GM23338 (cell line): Measurements from ENCODE around the gene MTCL1. TPM values are rescaled to one million over a fixed set of nuclear protein-coding genes. Genes with fewer than 3 reads are reported as not detected.

Source experiments
- ATAC-seq: fragments of 200-7000 bp; cut with Tn5 transposase; 3 replicates; pipeline ENCODE4 v1.9.1; 2020
- DNase-seq: peaks from one replicate; pipeline ENCODE4 v3.0.0-alpha.2; 2015; ENCODE audit warnings: low spot score
- H2AFZ ChIP-seq: fragments of 200-600 bp; sonication (generic); 2 replicates; pipeline ENCODE4 v1.8.0; 2016; ENCODE audit warnings: antibody characterized with exemption, mild to moderate bottlenecking, moderate library complexity
- H3F3A ChIP-seq: fragments of 200-600 bp; sonication (generic); replicated peaks from 2 replicates; pipeline ENCODE4 v1.8.0; 2017; ENCODE audit warnings: antibody characterized with exemption, mixed run types, low read depth
- H3K27ac ChIP-seq: fragments of 200-600 bp; sonication (generic); 2 replicates; pipeline ENCODE4 v1.6.1; 2016; ENCODE audit warnings: low read depth
- H3K27me3 ChIP-seq: fragments of 200-600 bp; sonication (generic); 2 replicates; pipeline ENCODE4 v1.8.0; 2016; ENCODE audit warnings: mild to moderate bottlenecking, mixed run types, moderate library complexity; ENCODE audit not compliant: insufficient read depth
- H3K36me3 ChIP-seq: fragments of 200-600 bp; sonication (generic); 2 replicates; pipeline ENCODE4 v1.8.0; 2016; ENCODE audit warnings: mild to moderate bottlenecking; ENCODE audit not compliant: insufficient read depth
- H3K4me1 ChIP-seq: fragments of 200-600 bp; sonication (generic); 2 replicates; pipeline ENCODE4 v1.8.0; 2016; ENCODE audit warnings: mild to moderate bottlenecking, moderate library complexity; ENCODE audit not compliant: insufficient read depth
- H3K4me2 ChIP-seq: fragments of 200-600 bp; sonication (generic); 2 replicates; pipeline ENCODE4 v1.7.1; 2017; ENCODE audit warnings: mixed run types
- H3K4me3 ChIP-seq: fragments of 200-600 bp; sonication (generic); 2 replicates; pipeline ENCODE4 v1.6.1; 2016; ENCODE audit warnings: mixed run types
- H3K79me2 ChIP-seq: fragments of 200-600 bp; sonication (generic); replicated peaks from 2 replicates; pipeline ENCODE4 v1.8.0; 2017; ENCODE audit warnings: mild to moderate bottlenecking; ENCODE audit not compliant: insufficient read depth
- H3K9me2 ChIP-seq: fragments of 200-600 bp; sonication (generic); 2 replicates; pipeline ENCODE4 v1.8.0; 2017; ENCODE audit not compliant: insufficient read depth
- H4K20me1 ChIP-seq: fragments of 200-600 bp; sonication (generic); replicated peaks from 2 replicates; pipeline ENCODE4 v1.8.0; 2017; ENCODE audit warnings: mild to moderate bottlenecking; ENCODE audit not compliant: insufficient read depth
- H3K27ac Mint-ChIP-seq: 2 replicates; pipeline ENCODE4 v1.8.0; 2020; ENCODE audit warnings: inconsistent platforms, mild to moderate bottlenecking, moderate library complexity, mixed read lengths
- H3K27me3 Mint-ChIP-seq: 3 replicates; pipeline ENCODE4 v1.8.0; 2022; ENCODE audit warnings: low read depth, mild to moderate bottlenecking, moderate library complexity, mixed read lengths, inconsistent platforms; ENCODE audit not compliant: insufficient read depth, poor library complexity
- H3K36me3 Mint-ChIP-seq: 3 replicates; pipeline ENCODE4 v1.8.0; 2021; ENCODE audit warnings: low read depth, mild to moderate bottlenecking, inconsistent platforms, moderate library complexity, mixed read lengths
- H3K4me1 Mint-ChIP-seq: 3 replicates; pipeline ENCODE4 v1.8.0; 2020; ENCODE audit warnings: mild to moderate bottlenecking, inconsistent platforms, mixed read lengths
- H3K4me3 Mint-ChIP-seq: 3 replicates; pipeline ENCODE4 v1.8.0; 2021; ENCODE audit warnings: moderate library complexity, mild to moderate bottlenecking, inconsistent platforms, mixed read lengths
- H3K9me3 Mint-ChIP-seq: 3 replicates; pipeline ENCODE4 v1.8.0; 2020; ENCODE audit warnings: moderate library complexity, mild to moderate bottlenecking, inconsistent platforms, mixed read lengths
- CREB1 ChIP-seq: fragments of 250-450 bp; sonication (Bioruptor Pico); IDR thresholded peaks from 2 replicates; pipeline ENCODE4 v1.5.0; 2020; ENCODE audit warnings: low read depth, mild to moderate bottlenecking, moderate library complexity
- EZH2 ChIP-seq: fragments of 200-600 bp; sonication (generic); IDR thresholded peaks from one replicate; pipeline ENCODE4 v1.8.0; 2017; ENCODE audit warnings: antibody characterized with exemption, mild to moderate bottlenecking, low read depth; ENCODE audit not compliant: unreplicated experiment
- EZH2phosphoT487 ChIP-seq: fragments of 200-600 bp; sonication (generic); IDR thresholded peaks from one replicate; pipeline ENCODE4 v1.8.1; 2018; ENCODE audit warnings: antibody characterized with exemption; ENCODE audit not compliant: unreplicated experiment
- JUNB ChIP-seq: IDR thresholded peaks from one replicate; pipeline ENCODE4 v1.6.1; 2016; ENCODE audit warnings: antibody characterized with exemption; ENCODE audit not compliant: unreplicated experiment
- NANOG ChIP-seq: IDR thresholded peaks from 2 replicates; pipeline ENCODE4 v1.6.1; 2016; ENCODE audit warnings: antibody characterized with exemption, borderline replicate concordance
- POLR2AphosphoS5 ChIP-seq: IDR thresholded peaks from 2 replicates; pipeline ENCODE4 v1.6.1; 2016; ENCODE audit warnings: antibody characterized with exemption, low read depth
- STAT1 ChIP-seq: IDR thresholded peaks from one replicate; pipeline ENCODE4 v1.6.1; 2016; ENCODE audit warnings: antibody characterized with exemption; ENCODE audit not compliant: unreplicated experiment
- ZNF114 ChIP-seq: fragments of 250-450 bp; sonication (Bioruptor Pico); IDR thresholded peaks from 2 replicates; pipeline ENCODE4 v1.5.0; 2020; ENCODE audit warnings: mild to moderate bottlenecking, moderate library complexity
- ZNF331 ChIP-seq: fragments of 250-450 bp; sonication (Bioruptor Pico); IDR thresholded peaks from 2 replicates; pipeline ENCODE4 v1.5.0; 2020; ENCODE audit warnings: low read depth, mild to moderate bottlenecking, moderate library complexity
- ZNF462 ChIP-seq: fragments of 250-450 bp; sonication (Bioruptor Pico); IDR thresholded peaks from 2 replicates; pipeline ENCODE4 v1.5.0; 2020; ENCODE audit warnings: mild to moderate bottlenecking, moderate library complexity
- polyA plus RNA-seq: library from polyadenylated mRNA; unstranded; fragments of >200 nt; fragmentation: Nextera tagmentation; extraction: Ambion mirVana; gene quantifications from 2 replicates; pipeline ENCODE4 v1.2.1, GENCODE V29; 2016
- total RNA-seq: library from RNA; depleted of rRNA; stranded (reverse); fragments of >200 nt; shearing (Covaris generic); gene quantifications from 2 replicates; pipeline ENCODE4 v1.2.3, GENCODE V29; 2014
- TF ChIP-seq, protein P1 (sequence below): IDR thresholded peaks from one replicate; pipeline ENCODE4 v1.6.1; 2018; ENCODE audit warnings: antibody characterized with exemption; ENCODE audit not compliant: unreplicated experiment
- TF ChIP-seq, protein P2 (sequence below): IDR thresholded peaks from 2 replicates; pipeline ENCODE4 v1.6.1; 2016; ENCODE audit warnings: antibody characterized with exemption
- TF ChIP-seq, protein P3 (sequence below), 2 experiments: fragments of 200-600 bp in 1 of 2; sonication (generic) in 1 of 2; conservative IDR thresholded peaks; 2 replicates each; pipeline versions ENCODE4 v1.5.1 to v1.6.1; 2016 to 2017; ENCODE audit warnings: antibody characterized with exemption in 2 of 2, low read depth in 2 of 2, mild to moderate bottlenecking in 2 of 2, moderate library complexity in 1 of 2

Gene MTCL1
- total and polyA plus RNA-seq, 2 experiments from 2014 or later: 14.4 to 45.0 TPM

GRCh38 chr18:8792688-8793316, 87.4 kb downstream of the MTCL1 start:
- Histone ChIP-seq H3K4me1 (peaks cover 63% of the 10 kb centered on the region), H3K9me2 (no peaks in the 10 kb centered on the region), H3K27me3 (no peaks in the 10 kb centered on the region), H4K20me1 (no peaks in the 10 kb centered on the region), H2AFZ (no peak overlapping the region), H3F3A (no peaks in the 10 kb centered on the region), H3K4me3 (no peak overlapping the region), H3K79me2 (no peaks in the 10 kb centered on the region), H3K27ac (peak overlapping the region; percentile 29; the same call in 1 of the 2 replicates), H3K36me3 (peaks cover 5% of the 10 kb centered on the region; the same call in 1 of the 2 replicates), H3K4me2 (no peak overlapping the region; the same call in 1 of the 2 replicates)
- H3K9me3 Mint-ChIP-seq: no peaks in the 10 kb centered on the region
- H3K36me3 Mint-ChIP-seq: peaks cover 19% of the 10 kb centered on the region; the same call in 2 of the 3 replicates
- DNase-seq (no peak), ATAC-seq (no peak)
- no peak for TF ChIP-seq NANOG
- TF ChIP-seq ZNF331 (CRISPR knock-in tag): no peak
- TF ChIP-seq, protein P1, sequence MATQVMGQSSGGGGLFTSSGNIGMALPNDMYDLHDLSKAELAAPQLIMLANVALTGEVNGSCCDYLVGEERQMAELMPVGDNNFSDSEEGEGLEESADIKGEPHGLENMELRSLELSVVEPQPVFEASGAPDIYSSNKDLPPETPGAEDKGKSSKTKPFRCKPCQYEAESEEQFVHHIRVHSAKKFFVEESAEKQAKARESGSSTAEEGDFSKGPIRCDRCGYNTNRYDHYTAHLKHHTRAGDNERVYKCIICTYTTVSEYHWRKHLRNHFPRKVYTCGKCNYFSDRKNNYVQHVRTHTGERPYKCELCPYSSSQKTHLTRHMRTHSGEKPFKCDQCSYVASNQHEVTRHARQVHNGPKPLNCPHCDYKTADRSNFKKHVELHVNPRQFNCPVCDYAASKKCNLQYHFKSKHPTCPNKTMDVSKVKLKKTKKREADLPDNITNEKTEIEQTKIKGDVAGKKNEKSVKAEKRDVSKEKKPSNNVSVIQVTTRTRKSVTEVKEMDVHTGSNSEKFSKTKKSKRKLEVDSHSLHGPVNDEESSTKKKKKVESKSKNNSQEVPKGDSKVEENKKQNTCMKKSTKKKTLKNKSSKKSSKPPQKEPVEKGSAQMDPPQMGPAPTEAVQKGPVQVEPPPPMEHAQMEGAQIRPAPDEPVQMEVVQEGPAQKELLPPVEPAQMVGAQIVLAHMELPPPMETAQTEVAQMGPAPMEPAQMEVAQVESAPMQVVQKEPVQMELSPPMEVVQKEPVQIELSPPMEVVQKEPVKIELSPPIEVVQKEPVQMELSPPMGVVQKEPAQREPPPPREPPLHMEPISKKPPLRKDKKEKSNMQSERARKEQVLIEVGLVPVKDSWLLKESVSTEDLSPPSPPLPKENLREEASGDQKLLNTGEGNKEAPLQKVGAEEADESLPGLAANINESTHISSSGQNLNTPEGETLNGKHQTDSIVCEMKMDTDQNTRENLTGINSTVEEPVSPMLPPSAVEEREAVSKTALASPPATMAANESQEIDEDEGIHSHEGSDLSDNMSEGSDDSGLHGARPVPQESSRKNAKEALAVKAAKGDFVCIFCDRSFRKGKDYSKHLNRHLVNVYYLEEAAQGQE: no peak
- TF ChIP-seq, protein P2, sequence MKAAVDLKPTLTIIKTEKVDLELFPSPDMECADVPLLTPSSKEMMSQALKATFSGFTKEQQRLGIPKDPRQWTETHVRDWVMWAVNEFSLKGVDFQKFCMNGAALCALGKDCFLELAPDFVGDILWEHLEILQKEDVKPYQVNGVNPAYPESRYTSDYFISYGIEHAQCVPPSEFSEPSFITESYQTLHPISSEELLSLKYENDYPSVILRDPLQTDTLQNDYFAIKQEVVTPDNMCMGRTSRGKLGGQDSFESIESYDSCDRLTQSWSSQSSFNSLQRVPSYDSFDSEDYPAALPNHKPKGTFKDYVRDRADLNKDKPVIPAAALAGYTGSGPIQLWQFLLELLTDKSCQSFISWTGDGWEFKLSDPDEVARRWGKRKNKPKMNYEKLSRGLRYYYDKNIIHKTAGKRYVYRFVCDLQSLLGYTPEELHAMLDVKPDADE: no peak
- TF ChIP-seq EZH2phosphoT487: no peak
- TF ChIP-seq, protein P3, sequence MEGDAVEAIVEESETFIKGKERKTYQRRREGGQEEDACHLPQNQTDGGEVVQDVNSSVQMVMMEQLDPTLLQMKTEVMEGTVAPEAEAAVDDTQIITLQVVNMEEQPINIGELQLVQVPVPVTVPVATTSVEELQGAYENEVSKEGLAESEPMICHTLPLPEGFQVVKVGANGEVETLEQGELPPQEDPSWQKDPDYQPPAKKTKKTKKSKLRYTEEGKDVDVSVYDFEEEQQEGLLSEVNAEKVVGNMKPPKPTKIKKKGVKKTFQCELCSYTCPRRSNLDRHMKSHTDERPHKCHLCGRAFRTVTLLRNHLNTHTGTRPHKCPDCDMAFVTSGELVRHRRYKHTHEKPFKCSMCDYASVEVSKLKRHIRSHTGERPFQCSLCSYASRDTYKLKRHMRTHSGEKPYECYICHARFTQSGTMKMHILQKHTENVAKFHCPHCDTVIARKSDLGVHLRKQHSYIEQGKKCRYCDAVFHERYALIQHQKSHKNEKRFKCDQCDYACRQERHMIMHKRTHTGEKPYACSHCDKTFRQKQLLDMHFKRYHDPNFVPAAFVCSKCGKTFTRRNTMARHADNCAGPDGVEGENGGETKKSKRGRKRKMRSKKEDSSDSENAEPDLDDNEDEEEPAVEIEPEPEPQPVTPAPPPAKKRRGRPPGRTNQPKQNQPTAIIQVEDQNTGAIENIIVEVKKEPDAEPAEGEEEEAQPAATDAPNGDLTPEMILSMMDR (conservative IDR thresholded peaks at IDR 0.05; ENCODE audit: low read depth in 2 of 2): no peak
- TF ChIP-seq STAT1: no peak
- no peak for TF ChIP-seq POLR2AphosphoS5
- TF ChIP-seq ZNF114: no peak
- no peak for TF ChIP-seq JUNB
- TF ChIP-seq CREB1 (CRISPR knock-in tag): no peak
- TF ChIP-seq ZNF462 (CRISPR knock-in tag): no peak
- TF ChIP-seq EZH2: no peak
- H3K27me3 Mint-ChIP-seq: peaks cover 9% of the 10 kb centered on the region
- H3K27ac Mint-ChIP-seq: peak overlapping the region; percentile 69
- no peak overlapping the region for H3K4me3 Mint-ChIP-seq
- peaks cover 67% of the 10 kb centered on the region for H3K4me1 Mint-ChIP-seq
